Measurements from ENCODE around the gene RAB4B.
"Not testable (repeated sequence)": the region's sequence is repeated elsewhere in the genome, so short reads cannot be mapped to it uniquely, and the experiment has no call there.

Gene RAB4B

GRCh38 chr19:40763526-40763925, 14.5 kb upstream of the RAB4B start:
- no peak for TF ChIP-seq CTCF (IDR thresholded peaks at IDR 0.05; ENCODE audit: control extremely low read depth, extremely low read depth, low read depth, missing control alignments)
- ChIA-PET CTCF (interaction anchor here (1.1 to 1.7 kb wide), 2 partner anchors 9 to 129 kb away, joined by 3 to 5 read pairs; no protein-coding TSS in a partner anchor), POLR2A (interaction anchor here (0.5 kb wide), 1 partner anchor 31 kb away, joined by 5 read pairs; no protein-coding TSS in a partner anchor)
- DNase-seq (ENCODE audit: extremely low spot score) = no peak

GRCh38 chr19:40763963-40764362, 14.1 kb upstream of the RAB4B start:
- no peak for TF ChIP-seq CTCF (IDR thresholded peaks at IDR 0.05; ENCODE audit: control extremely low read depth, extremely low read depth, low read depth, missing control alignments)
- no peak for DNase-seq (ENCODE audit: extremely low spot score)
- CTCF ChIA-PET = interaction anchor here (1.1 kb wide), 1 partner anchor 10 kb away, joined by 3 read pairs; no protein-coding TSS in a partner anchor
- POLR2A ChIA-PET = no interaction called here

- DNase-seq (ENCODE audit: extremely low spot score) = not testable (repeated sequence)
- CTCF ChIA-PET = interaction anchor here (0.8 to 2.0 kb wide), 2 partner anchors 12 to 36 kb away, joined by 3 to 5 read pairs; partner anchors contain the start of gene RAB4B
- POLR2A ChIA-PET = interaction anchor here (1.1 kb wide), 1 partner anchor 11 kb away, joined by 9 read pairs; no protein-coding TSS in a partner anchor
These were observed 11.7 kb upstream of the RAB4B start for GRCh38 chr19:40766385-40766784.

- ChIA-PET CTCF (no interaction called here), POLR2A (interaction anchor here (0.6 kb wide), 1 partner anchor 9 kb away, joined by 3 read pairs; the partner anchor contains the start of gene RAB4B)
- TF ChIP-seq CTCF (IDR thresholded peaks at IDR 0.05; ENCODE audit: control extremely low read depth, extremely low read depth, low read depth, missing control alignments) = no peak
- no peak for DNase-seq (ENCODE audit: extremely low spot score)
These were observed 9.2 kb upstream of the RAB4B start for GRCh38 chr19:40768869-40769268.

GRCh38 chr19:40771101-40771862, 6.8 kb upstream of the RAB4B start:
- not testable (repeated sequence) for DNase-seq (ENCODE audit: extremely low spot score)
- ChIA-PET POLR2A (interaction anchor here (0.6 kb wide), 1 partner anchor 22 kb away, joined by 9 read pairs; no protein-coding TSS in a partner anchor), CTCF (interaction anchor here (0.6 to 1.6 kb wide), 5 partner anchors 13 to 136 kb away, joined by 3 to 6 read pairs (median 4); partner anchors contain the start of gene EGLN2)

- no peak for TF ChIP-seq CTCF (IDR thresholded peaks at IDR 0.05; ENCODE audit: control extremely low read depth, extremely low read depth, low read depth, missing control alignments)
- ChIA-PET POLR2A (no interaction called here), CTCF (no interaction called here)
- no peak for DNase-seq (ENCODE audit: extremely low spot score)
These were observed 3.0 kb upstream of the RAB4B start, which contains the start of gene MIA for GRCh38 chr19:40774916-40775631. Gene MIA, plus strand, starts transcription at chr19:40775521. Its CDS starts 22 bp downstream, at chr19:40775543.

- no peak for DNase-seq (ENCODE audit: extremely low spot score)
- TF ChIP-seq CTCF (IDR thresholded peaks at IDR 0.05; ENCODE audit: control extremely low read depth, extremely low read depth, low read depth, missing control alignments) = no peak
- ChIA-PET POLR2A (no interaction called here), CTCF (no interaction called here)
These were observed 2.4 kb upstream of the RAB4B start for GRCh38 chr19:40775632-40776022.

All from GM10248 (cell line).